Testis (tissue), 2 donors: ENCODE results near the gene APOBEC3B.

Experiments
- POLR2A ChIP-seq: fragments of 450-650 bp; IDR thresholded peaks from one replicate; pipeline ENCODE4 v1.6.1; 2017; ENCODE audit warnings: antibody characterized with exemption, mild to moderate bottlenecking, moderate library complexity
- TF ChIP-seq, protein P1 (sequence below), 3 experiments: fragments of 450-650 bp in 2 of 3; fragments of 200-600 bp in 1 of 3; sonication (generic) in 1 of 3; IDR thresholded peaks; one replicate each; pipeline ENCODE4 v1.5.1; 2016 to 2019; ENCODE audit warnings: antibody characterized with exemption in 3 of 3, mild to moderate bottlenecking in 2 of 3, moderate library complexity in 1 of 3

DNA sequence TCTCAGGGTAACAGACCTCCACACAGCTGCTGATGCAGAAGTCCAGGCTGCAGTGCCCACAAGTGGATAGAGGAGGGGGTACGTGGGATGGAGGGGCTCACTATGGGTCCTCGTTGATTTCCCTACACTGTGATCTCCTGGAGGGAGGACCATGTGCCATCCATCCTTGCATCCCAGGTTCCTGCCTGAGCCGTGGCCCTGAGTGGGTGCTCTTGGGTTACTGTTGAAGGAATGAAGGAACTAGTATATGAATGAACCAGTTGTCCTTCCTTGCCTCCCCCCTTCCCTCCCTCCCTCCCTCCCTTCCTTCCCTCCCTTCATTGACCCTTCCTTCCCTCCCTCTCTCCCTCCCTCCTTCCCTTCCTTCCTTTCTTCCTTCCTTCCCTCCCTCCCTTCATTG lies 15.4 kb downstream of the APOBEC3B start:
- TF ChIP-seq, protein P1, sequence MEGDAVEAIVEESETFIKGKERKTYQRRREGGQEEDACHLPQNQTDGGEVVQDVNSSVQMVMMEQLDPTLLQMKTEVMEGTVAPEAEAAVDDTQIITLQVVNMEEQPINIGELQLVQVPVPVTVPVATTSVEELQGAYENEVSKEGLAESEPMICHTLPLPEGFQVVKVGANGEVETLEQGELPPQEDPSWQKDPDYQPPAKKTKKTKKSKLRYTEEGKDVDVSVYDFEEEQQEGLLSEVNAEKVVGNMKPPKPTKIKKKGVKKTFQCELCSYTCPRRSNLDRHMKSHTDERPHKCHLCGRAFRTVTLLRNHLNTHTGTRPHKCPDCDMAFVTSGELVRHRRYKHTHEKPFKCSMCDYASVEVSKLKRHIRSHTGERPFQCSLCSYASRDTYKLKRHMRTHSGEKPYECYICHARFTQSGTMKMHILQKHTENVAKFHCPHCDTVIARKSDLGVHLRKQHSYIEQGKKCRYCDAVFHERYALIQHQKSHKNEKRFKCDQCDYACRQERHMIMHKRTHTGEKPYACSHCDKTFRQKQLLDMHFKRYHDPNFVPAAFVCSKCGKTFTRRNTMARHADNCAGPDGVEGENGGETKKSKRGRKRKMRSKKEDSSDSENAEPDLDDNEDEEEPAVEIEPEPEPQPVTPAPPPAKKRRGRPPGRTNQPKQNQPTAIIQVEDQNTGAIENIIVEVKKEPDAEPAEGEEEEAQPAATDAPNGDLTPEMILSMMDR (IDR thresholded peaks at IDR 0.05): no peak
- no peak for TF ChIP-seq POLR2A
